Smooth muscle cell of the umbilical artery (primary cell): ENCODE data around the gene NRROS. TPM values are rescaled to one million over a fixed set of nuclear protein-coding genes. Genes with fewer than 3 reads are reported as not detected.

Source experiments
- total RNA-seq: library from RNA; depleted of rRNA; stranded (reverse); fragments of >200 nt; gene quantifications from 2 replicates; pipeline ENCODE4 v1.2.3, GENCODE V29; 2014

NRROS gene
- 0.30 and 1.2 TPM in 2 replicates for total RNA-seq

GRCh38 chr3:196639483-196640296 lies at the start of gene NRROS:
Gene NRROS, plus strand, starts transcription at chr3:196639694. Its CDS starts 14,846 bp downstream, at chr3:196654540.

Other genes starting within 250 kb of the NRROS start
- 19.0 and 25.1 TPM in 2 replicates for gene UBXN7, start 207.3 kb upstream of the NRROS start, total RNA-seq
- 14.3 and 18.8 TPM in 2 replicates for gene RNF168, start 135.9 kb upstream of the NRROS start, total RNA-seq
- not detected in 2 replicates for gene SMCO1, start 124.3 kb upstream of the NRROS start, total RNA-seq
- 5.3 and 5.8 TPM in 2 replicates for gene WDR53, start 71.1 kb upstream of the NRROS start, total RNA-seq
- 11.9 and 15.5 TPM in 2 replicates for gene FBXO45, start 71.0 kb upstream of the NRROS start, total RNA-seq
- 2.5 and 5.0 TPM in 2 replicates for gene CEP19, start 72.6 kb downstream of the NRROS start, total RNA-seq
- gene PIGX, start 72.7 kb downstream of the NRROS start, total RNA-seq = 23.0 and 29.4 TPM in 2 replicates
- 48.4 and 113 TPM in 2 replicates for gene PAK2, start 100.2 kb downstream of the NRROS start, total RNA-seq
- gene SENP5, start 228.2 kb downstream of the NRROS start, total RNA-seq = 62.1 and 62.7 TPM in 2 replicates